Adrenal gland (tissue), 5 donors: Measurements from ENCODE around the gene CEP112.

Experiments used
- POLR2A ChIP-seq, 2 donors: fragments of 450-650 bp; IDR thresholded peaks; one replicate each; pipeline ENCODE4 v1.6.1; 2017; ENCODE audit warnings: antibody characterized with exemption in 2 of 2, mild to moderate bottlenecking in 2 of 2, moderate library complexity in 1 of 2
- TF ChIP-seq, protein P1 (sequence below), 6 experiments: fragments of 450-650 bp in 4 of 6; fragments of 200-600 bp in 2 of 6; sonication (generic) in 1 of 6; IDR thresholded peaks; 1 replicate in 5 of 6; 2 replicates in 1 of 6; pipeline versions ENCODE4 v1.5.1 to v1.8.0; 2016 to 2021; ENCODE audit warnings: antibody characterized with exemption in 6 of 6, mild to moderate bottlenecking in 2 of 6, moderate library complexity in 1 of 6
- donor health status: DM: no; HTN: no; CAD: no.

DNA sequence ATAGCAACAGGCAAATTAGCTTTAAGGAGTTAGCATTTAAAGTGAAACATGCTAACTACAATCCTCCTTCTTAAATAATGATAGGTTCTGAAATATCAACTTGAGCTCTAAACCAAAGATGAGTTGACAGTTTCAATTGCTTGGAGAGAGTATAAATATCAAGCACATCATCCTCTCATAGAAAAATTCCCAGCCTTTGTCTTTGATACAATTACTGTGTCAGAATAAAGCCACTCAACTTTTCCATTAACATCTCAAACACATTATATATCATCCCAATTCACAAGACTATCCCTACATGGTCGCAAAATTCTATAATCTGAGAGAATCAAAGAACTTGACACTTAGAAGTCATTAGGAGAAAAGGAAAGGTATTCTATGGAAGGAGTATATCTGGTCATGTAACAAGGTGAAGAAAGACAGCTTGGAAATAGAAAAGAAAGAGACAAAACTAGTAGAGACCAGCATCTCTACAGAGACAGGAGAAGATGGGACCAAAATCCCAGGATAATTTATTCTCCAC, 189.8 kb downstream of the CEP112 start:
- TF ChIP-seq, protein P1, sequence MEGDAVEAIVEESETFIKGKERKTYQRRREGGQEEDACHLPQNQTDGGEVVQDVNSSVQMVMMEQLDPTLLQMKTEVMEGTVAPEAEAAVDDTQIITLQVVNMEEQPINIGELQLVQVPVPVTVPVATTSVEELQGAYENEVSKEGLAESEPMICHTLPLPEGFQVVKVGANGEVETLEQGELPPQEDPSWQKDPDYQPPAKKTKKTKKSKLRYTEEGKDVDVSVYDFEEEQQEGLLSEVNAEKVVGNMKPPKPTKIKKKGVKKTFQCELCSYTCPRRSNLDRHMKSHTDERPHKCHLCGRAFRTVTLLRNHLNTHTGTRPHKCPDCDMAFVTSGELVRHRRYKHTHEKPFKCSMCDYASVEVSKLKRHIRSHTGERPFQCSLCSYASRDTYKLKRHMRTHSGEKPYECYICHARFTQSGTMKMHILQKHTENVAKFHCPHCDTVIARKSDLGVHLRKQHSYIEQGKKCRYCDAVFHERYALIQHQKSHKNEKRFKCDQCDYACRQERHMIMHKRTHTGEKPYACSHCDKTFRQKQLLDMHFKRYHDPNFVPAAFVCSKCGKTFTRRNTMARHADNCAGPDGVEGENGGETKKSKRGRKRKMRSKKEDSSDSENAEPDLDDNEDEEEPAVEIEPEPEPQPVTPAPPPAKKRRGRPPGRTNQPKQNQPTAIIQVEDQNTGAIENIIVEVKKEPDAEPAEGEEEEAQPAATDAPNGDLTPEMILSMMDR (IDR thresholded peaks at IDR 0.05) = no peak
- no peak for TF ChIP-seq POLR2A (IDR thresholded peaks at IDR 0.05)
